Measurements from ENCODE around the gene PER3. TPM values are rescaled to one million over a fixed set of nuclear protein-coding genes. Genes with fewer than 3 reads are reported as not detected.

Gene PER3
- total RNA-seq, 2 donors from 2014 or later = 12.0 to 20.6 TPM

GRCh38 chr1:7753641-7754040 lies 30.4 kb upstream of the PER3 start:
- Histone ChIP-seq H3K27me3 (replicated peaks; ENCODE audit: insufficient read depth) (no peaks in the 10 kb centered on the region), H3K27ac (no peak overlapping the region), H3K36me3 (no peaks in the 10 kb centered on the region), H3K9me3 (no peaks in the 10 kb centered on the region), H3K4me3 (no peak overlapping the region), H3K4me1 (replicated peaks) (no peaks in the 10 kb centered on the region)
- intact Hi-C loops (cut with DNase I) = loop anchor here (2.0 to 5.0 kb wide), 2 partner anchors 85 to 149 kb away; no protein-coding TSS in a partner anchor
- WGBS = 72% methylated on average over 3 of the region's 3 CpGs
- no peak for TF ChIP-seq POLR2AphosphoS5 (IDR thresholded peaks at IDR 0.05)
- TF ChIP-seq CTCF (IDR thresholded peaks at IDR 0.05) = no peak
- TF ChIP-seq POLR2A (IDR thresholded peaks at IDR 0.05) = no peak
- DNase-seq (ENCODE audit: low spot score) = no peak

- Histone ChIP-seq H3K27ac (no peak overlapping the region), H3K36me3 (no peaks in the 10 kb centered on the region), H3K4me3 (no peak overlapping the region), H3K27me3 (replicated peaks; ENCODE audit: insufficient read depth) (no peaks in the 10 kb centered on the region), H3K9me3 (no peaks in the 10 kb centered on the region), H3K4me1 (replicated peaks) (no peaks in the 10 kb centered on the region)
- TF ChIP-seq POLR2AphosphoS5 (IDR thresholded peaks at IDR 0.05) = no peak
- no peak for TF ChIP-seq POLR2A (IDR thresholded peaks at IDR 0.05)
- TF ChIP-seq CTCF (IDR thresholded peaks at IDR 0.05) = no peak
- DNase-seq (ENCODE audit: low spot score) = no peak
- WGBS = 51% methylated on average over 3 of the region's 3 CpGs
- intact Hi-C loops (cut with DNase I) = loop anchor here (5.0 kb wide), 1 partner anchor 148 kb away; no protein-coding TSS in a partner anchor
These were observed 29.9 kb upstream of the PER3 start for GRCh38 chr1:7754234-7754633.

GRCh38 chr1:7755448-7755847 lies 28.6 kb upstream of the PER3 start:
- Histone ChIP-seq H3K27ac (no peak overlapping the region), H3K36me3 (no peaks in the 10 kb centered on the region), H3K27me3 (replicated peaks; ENCODE audit: insufficient read depth) (no peaks in the 10 kb centered on the region), H3K9me3 (no peaks in the 10 kb centered on the region), H3K4me1 (replicated peaks) (no peaks in the 10 kb centered on the region), H3K4me3 (no peak overlapping the region)
- WGBS = 100% methylated on average over 1 of the region's 1 CpG
- intact Hi-C loops (cut with DNase I) = no loop called here
- TF ChIP-seq CTCF (IDR thresholded peaks at IDR 0.05) (no peak), POLR2A (IDR thresholded peaks at IDR 0.05) (no peak), POLR2AphosphoS5 (IDR thresholded peaks at IDR 0.05) (no peak)
- no peak for DNase-seq (ENCODE audit: low spot score)

GRCh38 chr1:7760245-7760644 lies 23.8 kb upstream of the PER3 start:
- Histone ChIP-seq H3K27me3 (replicated peaks; ENCODE audit: insufficient read depth) (no peaks in the 10 kb centered on the region), H3K4me3 (no peak overlapping the region), H3K4me1 (replicated peaks) (no peaks in the 10 kb centered on the region), H3K36me3 (no peaks in the 10 kb centered on the region), H3K9me3 (no peaks in the 10 kb centered on the region), H3K27ac (no peak overlapping the region)
- no peak for DNase-seq (ENCODE audit: low spot score)
- TF ChIP-seq POLR2AphosphoS5 (IDR thresholded peaks at IDR 0.05) (no peak), CTCF (IDR thresholded peaks at IDR 0.05) (no peak), POLR2A (IDR thresholded peaks at IDR 0.05) (no peak)
- intact Hi-C loops (cut with DNase I) = no loop called here
- 74% methylated on average over 6 of the region's 6 CpGs for WGBS

GRCh38 chr1:7761103-7761502 lies 23.0 kb upstream of the PER3 start:
- H3K4me3 ChIP-seq = no peak overlapping the region
- intact Hi-C loops (cut with DNase I) = no loop called here
- H3K27ac ChIP-seq = no peak overlapping the region
- H3K27me3 ChIP-seq (replicated peaks; ENCODE audit: insufficient read depth) = no peaks in the 10 kb centered on the region
- no peaks in the 10 kb centered on the region for H3K9me3 ChIP-seq
- TF ChIP-seq POLR2AphosphoS5 (IDR thresholded peaks at IDR 0.05) = no peak
- TF ChIP-seq CTCF (IDR thresholded peaks at IDR 0.05) = no peak
- no peak for TF ChIP-seq POLR2A (IDR thresholded peaks at IDR 0.05)
- H3K36me3 ChIP-seq = no peaks in the 10 kb centered on the region
- WGBS = 90% methylated on average over 3 of the region's 3 CpGs
- H3K4me1 ChIP-seq (replicated peaks) = no peaks in the 10 kb centered on the region
- DNase-seq (ENCODE audit: low spot score) = no peak
